Measurements from ENCODE around the gene ABCG1.

Gene ABCG1

DNA sequence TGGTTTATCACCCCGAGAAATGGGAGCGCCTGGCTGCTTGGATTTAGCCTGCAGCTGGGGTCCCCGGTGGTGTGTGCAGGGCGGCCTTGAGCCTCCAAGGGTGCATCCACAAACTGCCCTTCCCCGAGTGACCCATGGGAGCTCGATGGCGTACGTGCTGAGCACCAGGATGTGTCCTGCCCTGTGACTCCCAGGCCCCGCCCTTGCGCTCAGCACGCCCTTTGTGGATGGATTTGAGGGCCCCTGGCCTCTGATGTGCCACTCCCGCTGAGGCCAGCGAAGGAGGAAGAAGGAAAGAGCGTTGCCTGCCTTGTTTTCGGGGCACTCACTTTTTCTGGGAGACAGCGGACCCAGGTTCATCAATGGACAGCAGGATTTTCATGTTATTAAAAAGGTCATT is 98.0 kb downstream of the ABCG1 start:
- H3K27ac ChIP-seq, result no peak overlapping the region
- TF ChIP-seq, protein P1, sequence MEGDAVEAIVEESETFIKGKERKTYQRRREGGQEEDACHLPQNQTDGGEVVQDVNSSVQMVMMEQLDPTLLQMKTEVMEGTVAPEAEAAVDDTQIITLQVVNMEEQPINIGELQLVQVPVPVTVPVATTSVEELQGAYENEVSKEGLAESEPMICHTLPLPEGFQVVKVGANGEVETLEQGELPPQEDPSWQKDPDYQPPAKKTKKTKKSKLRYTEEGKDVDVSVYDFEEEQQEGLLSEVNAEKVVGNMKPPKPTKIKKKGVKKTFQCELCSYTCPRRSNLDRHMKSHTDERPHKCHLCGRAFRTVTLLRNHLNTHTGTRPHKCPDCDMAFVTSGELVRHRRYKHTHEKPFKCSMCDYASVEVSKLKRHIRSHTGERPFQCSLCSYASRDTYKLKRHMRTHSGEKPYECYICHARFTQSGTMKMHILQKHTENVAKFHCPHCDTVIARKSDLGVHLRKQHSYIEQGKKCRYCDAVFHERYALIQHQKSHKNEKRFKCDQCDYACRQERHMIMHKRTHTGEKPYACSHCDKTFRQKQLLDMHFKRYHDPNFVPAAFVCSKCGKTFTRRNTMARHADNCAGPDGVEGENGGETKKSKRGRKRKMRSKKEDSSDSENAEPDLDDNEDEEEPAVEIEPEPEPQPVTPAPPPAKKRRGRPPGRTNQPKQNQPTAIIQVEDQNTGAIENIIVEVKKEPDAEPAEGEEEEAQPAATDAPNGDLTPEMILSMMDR (IDR thresholded peaks at IDR 0.05), result no peak
- TF ChIP-seq ZFX (IDR thresholded peaks at IDR 0.05; ENCODE audit: borderline replicate concordance), result no peak

DNA sequence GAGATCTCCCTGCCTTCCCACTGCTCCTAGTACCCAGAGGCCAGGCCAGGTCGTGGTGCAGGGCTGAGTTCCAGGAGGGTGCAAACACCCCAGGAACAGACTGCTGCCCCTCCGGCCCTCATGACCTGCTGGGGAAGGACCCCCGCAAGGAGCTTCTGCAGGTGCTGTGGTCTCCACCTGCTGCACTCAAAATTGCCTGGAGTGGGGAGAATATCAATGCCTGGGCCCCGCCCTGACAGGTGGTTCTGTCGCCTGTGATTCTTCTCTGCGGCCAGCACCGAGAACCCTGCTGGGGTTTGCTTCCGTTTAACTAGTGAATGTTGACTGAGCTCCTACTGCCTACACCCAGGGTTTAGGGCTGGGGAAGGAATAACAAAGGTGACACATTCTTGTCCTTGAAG is 98.4 kb downstream of the ABCG1 start:
- no peak for TF ChIP-seq ZFX (IDR thresholded peaks at IDR 0.05; ENCODE audit: borderline replicate concordance)
- TF ChIP-seq, protein P1 (IDR thresholded peaks at IDR 0.05), result no peak
- H3K27ac ChIP-seq, result no peak overlapping the region

DNA sequence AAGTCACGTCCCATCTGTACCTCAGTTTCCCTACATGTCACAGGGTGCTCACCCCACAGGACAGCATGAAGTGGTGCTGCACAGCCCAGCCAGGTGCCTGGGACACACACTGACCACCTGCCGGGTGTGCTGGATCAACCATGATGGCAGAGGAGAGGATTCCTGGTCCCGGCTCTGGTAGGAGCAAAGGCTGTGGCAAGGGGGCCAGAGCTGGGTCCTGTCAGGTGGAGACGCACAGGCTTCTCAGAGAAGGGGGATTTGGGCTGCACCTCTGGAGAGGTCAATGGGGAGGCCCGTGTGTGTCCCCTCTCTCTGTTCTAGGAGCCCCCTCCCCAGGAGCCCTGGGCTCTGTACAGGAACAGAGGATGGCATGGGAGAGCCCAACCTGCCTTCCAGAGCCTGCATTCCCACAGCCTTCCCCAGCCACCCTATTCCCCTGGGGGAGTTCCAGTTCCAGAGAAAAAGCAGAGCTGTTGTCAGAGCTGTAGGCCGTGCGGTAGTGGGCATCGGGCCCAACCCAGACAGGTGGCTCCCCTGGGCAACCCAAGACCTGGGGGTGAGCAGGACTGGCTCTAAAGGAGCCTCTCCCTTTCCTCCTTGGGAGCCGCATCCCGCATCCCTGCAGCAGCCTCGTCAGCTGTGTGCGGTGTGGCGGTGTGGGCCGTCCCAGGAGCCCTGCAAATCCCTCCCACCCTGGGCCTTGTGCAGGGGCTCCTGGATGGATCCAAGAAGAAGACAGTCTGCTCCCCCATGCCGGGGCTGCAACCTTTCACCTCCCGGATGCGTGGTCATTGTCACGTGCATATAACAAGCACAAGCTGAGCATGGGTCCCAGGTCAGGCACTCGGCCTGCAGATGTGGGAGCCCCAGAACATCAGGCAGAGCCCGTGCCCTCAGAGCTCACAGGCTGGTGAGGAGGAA is 99.1 kb downstream of the ABCG1 start:
- TF ChIP-seq, protein P1 (IDR thresholded peaks at IDR 0.05), result no peak
- no peak for TF ChIP-seq ZFX (IDR thresholded peaks at IDR 0.05; ENCODE audit: borderline replicate concordance)
- H3K27ac ChIP-seq, result no peak overlapping the region

DNA sequence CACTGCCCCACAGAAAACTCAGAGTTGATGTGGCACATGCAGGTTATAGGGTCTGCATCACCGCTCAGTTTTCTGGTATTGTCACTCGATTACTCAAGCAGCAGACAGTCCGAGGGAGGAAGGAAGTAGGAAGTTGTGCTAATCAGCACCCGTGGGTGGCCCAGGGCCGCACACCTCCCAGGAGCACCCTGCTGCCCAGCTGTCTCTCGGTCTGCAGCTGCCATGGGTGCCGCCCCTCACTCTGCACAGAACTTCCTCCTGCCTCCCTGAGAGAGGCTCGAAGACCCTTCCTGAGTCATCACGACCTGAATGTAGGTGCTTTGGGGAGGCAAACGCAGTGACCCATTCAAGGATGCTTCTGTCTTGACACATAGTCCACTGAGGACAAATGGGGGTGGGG is 100.4 kb downstream of the ABCG1 start:
- no peak overlapping the region for H3K27ac ChIP-seq
- TF ChIP-seq ZFX (IDR thresholded peaks at IDR 0.05; ENCODE audit: borderline replicate concordance), result no peak
- TF ChIP-seq, protein P1 (IDR thresholded peaks at IDR 0.05), result no peak

DNA sequence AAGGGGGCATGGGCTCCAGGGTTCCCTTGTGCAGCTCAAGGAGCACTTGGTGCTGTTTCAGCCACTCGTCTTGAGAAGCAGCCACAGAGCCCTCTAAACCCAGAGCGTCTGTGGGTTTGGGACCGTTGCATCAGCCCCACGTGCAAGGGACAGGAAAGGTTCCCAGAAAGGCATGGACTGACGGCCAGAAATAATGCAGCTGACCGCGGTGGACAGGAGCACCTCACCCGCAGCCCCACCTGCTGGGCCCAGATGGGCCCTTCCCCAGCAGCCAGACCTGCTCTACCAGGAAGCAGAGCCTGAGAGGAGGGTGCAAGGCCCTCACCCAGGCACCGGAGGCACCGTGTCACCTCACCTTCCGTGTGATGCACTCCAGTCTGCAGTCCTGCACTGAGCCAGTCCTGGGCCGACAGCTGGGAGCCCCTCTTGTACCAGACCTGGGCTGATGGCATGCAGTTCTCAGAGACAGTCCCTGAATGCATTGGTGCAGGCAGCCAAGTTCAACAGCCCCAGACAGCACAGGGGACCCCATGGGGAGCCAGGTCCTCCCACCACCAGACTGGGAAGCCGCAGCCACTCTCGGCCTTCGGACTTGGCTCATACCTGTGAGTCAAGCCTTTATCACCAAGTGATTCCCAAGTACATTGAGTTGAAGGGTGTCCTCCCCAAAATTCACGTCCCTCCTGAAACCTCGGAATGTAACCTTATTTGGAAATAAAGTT is 101.1 kb downstream of the ABCG1 start:
- no peak for TF ChIP-seq ZFX (IDR thresholded peaks at IDR 0.05; ENCODE audit: borderline replicate concordance)
- TF ChIP-seq, protein P1 (IDR thresholded peaks at IDR 0.05), result no peak
- H3K27ac ChIP-seq, result no peak overlapping the region

DNA sequence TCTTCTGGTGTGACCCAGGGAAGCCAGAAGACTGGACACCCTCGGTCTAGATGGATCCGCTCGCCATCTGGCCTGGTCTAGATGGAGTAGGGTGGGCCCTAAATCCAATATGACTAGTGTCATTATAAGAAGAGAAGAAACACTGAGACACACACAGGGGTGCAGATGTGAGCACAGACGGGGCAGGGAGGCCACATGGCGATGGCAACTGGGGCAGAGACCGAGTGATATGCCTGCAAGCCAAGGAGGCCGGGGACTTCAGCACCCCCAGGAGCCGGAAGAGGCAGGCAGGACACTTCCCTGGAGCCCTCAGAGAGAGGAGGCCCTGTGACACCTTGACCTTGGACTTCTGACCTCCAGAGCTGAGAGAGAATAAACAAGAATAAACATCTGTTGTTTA is 101.9 kb downstream of the ABCG1 start:
- TF ChIP-seq ZFX (IDR thresholded peaks at IDR 0.05; ENCODE audit: borderline replicate concordance), result no peak
- TF ChIP-seq, protein P1 (IDR thresholded peaks at IDR 0.05), result no peak
- H3K27ac ChIP-seq, result no peak overlapping the region

DNA sequence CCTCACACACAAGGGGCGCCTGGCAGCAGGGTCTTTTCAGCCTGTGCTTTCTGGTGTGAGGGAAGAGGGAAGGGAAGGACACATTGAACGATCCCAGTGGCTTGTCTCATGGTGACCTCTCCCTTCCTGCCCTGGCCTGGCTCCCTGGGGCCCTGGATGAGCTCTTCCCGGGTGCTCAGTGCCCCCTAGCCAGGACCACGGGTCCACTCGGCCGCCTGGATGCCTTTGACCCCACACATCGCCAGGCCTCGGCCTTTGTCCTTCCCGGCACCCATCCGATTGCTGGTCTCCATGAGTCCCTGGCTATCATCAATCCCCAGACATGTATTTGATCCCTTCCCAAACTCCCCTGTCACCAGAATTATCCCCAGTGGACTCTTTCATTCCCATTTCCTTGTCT is 102.3 kb downstream of the ABCG1 start:
- no peak overlapping the region for H3K27ac ChIP-seq
- no peak for TF ChIP-seq ZFX (IDR thresholded peaks at IDR 0.05; ENCODE audit: borderline replicate concordance)
- TF ChIP-seq, protein P1 (IDR thresholded peaks at IDR 0.05), result no peak
